GM21619 (cell line): ENCODE measurements around the gene SDF4.

Source experiments
- ATAC-seq: cut with Tn5 transposase; IDR thresholded peaks from one replicate; pipeline ENCODE4 v1.9.1; 2021; ENCODE audit not compliant: unreplicated experiment

SDF4 gene

DNA sequence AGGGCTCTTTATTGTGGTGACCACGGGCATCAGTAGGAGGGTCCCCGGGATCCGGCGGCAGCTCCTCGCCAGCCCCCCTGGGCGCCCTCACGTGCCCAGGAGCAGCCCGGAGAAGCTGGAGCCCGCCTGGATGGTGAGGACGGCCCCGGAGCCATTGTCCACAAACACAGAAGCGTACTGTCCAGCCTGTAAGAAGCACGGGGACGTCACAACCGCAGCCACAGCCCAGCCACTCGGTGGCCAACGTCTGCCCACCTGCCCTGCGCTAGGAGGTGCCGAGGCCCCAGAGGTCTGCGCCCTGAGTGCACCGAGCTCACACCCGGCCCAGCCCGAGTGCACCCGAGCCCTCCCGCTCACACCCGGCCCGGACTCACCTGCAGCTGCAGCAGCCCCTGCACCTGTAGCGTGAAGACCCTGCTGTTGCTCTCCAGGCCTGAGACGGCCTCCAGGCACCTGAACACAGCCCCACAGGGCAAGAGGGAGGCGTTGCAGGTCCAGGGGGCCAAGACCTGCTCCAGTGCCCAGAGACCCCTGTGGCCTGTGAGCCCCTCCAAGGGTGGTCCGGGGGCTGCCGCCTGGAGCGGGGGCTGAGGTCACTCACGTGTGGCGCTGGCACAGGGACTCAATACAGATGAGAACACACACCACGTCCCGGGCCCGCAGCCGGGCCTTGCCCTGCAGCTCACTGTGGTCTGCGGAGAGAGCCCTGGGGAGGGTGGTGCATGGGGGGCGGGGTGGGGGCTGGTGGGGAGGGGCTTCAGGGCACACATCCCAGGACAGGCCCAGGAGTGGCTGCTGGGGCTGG lies 10.9 kb upstream of the SDF4 start:
- ATAC-seq, result no peak

GRCh38 chr1:1241588-1242219 lies 9.9 kb upstream of the SDF4 start:
- no peak for ATAC-seq

- ATAC-seq, result no peak
Measured at GRCh38 chr1:1240822-1241587, 9.2 kb upstream of the SDF4 start.

DNA sequence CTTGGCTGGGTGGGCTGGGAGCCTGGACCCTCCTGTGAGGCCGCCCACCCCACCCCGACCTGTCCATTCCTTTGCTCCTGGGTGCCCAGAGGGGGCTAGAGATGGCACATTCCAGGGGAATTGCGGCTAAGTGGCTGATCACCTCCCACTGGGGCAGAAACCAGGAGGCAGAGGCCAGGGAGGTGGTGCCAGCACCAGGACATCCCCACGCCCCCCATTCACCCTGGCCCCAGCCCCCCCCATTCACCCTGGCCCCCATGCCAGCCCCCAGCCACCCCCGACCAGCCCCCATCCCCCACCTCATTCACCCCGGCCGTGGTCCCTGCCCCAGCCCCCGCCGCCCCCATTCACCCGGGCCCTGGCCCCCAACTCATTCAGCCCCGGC lies 8.5 kb upstream of the SDF4 start:
- no peak for ATAC-seq

DNA sequence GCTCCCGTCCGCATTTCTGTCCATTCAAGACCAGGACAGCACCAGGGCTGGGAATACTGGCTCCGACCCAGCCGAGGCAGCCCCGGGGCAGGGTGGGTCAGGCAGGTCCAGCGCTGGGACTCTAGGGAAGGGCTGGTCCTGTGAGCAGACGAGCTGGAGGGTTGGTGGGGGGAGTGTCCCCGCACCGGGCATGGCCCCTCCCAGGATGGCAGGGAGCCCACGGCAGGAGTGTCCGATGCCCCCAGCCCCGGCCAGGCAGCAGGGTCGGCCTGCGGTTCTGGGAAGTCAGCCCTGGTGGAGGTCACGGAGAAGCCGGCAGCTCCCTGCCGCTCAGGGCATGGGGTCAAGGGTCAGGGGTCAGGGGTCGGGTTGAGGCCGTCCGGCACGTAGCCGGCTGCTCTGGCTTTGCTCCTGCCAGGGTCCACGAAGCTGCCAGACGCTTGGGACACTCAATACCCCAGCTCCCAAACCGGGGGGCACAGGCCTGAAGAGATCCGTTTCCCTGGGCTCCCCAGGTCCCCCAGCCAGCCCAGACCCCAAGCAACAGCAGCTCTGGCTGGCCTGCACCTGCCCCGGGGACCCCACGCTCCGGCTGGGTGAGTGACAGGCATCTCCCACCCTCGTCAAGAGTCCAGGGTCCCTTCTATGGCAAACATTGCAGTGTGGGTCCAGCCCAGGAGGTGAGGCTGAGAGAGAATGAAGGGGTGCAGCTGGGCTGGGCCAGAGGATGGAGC lies 8.0 kb upstream of the SDF4 start:
- no peak for ATAC-seq

DNA sequence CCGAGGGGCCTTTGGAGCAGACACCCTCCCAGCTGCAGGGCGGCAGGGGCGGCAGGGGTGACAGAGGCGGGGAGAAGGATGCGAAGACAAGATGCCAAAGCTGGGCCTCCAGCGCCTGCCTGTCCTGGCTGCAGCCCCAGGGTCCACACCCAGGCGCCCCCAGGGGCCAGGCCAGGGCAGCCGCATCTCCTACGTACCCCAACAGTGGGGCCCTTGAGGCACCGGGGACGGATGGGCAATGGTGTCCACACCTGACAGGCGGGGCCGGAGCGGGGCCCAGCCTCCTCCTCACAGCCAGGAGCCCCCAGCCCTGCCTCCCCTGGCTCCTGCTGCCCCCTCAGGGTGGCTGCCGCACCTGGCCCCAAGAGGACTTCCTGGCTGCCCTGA lies 7.4 kb upstream of the SDF4 start:
- ATAC-seq, result no peak

GRCh38 chr1:1238702-1239178 lies 6.9 kb upstream of the SDF4 start:
- no peak for ATAC-seq

GRCh38 chr1:1237874-1238701 lies 6.3 kb upstream of the SDF4 start:
- ATAC-seq, result no peak

DNA sequence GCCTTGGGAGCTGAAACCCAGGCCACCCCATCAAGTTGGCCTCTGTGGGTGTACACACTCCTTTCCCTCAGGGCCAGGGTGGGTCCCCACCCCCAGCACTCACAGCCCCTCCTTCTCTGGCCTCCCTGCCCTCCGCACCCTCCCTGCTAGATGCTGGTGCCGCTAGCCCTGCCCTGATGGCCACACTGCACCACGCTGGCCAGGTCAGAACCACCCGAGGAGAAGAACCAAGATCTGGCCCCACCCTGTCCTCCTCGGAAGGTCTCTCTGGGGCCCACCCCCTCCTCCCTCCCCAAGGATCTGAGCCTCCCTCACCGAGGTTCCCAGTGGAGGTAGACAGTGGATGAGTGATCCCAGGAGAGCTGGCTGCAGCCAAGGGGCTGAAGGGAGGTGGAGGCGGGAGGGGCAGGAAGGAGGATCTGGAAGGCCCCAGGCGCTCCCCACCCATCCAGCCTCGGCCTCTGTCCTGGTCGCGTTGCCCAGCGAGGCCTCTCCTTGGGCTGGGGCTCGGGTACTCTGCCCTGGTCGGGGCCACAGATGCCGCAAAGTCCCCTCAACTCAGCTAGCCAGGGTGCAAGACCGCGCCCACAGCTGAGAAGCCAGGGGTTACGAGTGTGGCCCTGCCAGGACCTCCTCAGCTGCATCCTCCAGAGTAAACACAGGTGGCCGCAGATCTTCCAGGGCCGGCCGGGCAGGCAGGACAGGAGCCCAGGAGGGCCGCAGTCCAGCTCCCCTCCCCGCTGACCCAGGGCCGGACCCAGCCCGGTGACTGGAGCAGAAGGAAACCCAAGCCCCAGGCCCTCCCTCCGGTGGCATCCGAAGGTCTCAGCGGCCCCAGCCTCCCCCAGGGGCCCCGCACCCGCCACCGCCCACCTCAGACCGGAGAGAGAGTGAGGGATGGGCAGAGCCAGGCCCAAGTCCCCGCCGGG lies 5.4 kb upstream of the SDF4 start:
- no peak for ATAC-seq

GRCh38 chr1:1236176-1236763 lies 4.5 kb upstream of the SDF4 start:
- no peak for ATAC-seq

DNA sequence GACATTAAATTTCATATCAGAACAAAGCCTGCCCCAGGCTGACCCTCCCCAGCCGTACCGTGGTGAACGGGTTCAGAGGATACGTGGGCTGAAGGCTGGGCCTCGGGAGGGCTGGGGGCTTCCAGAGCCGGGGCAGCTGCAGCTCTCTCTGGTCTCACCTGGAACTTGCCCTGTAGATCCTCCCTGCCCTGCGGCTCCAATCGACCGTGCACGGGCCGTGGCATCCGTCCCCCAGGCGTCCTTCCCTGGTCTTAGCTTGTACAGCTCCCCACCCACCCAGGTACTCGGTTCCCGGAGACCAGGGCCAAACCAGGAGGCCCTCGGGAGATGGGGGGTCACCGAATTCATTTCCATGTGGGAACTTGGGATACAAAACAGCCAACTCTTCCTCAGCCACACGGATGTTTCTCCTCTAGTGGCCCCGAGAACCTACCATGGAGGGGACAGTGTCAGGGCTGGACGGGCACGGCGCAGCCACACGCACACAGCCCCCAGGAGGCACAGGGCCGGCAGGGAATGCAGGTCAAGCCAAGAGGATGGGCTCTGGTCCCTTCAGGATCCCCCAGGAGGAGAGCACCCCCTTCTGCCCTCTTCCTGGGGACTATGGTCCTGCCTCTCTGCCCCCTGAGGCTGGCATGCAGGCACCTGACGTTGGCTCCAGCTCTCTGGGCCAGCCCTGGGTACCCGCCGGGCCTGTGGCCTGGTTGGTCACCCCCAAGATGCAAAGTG lies 3.4 kb upstream of the SDF4 start:
- ATAC-seq, result no peak

- ATAC-seq, result no peak
Measured at GRCh38 chr1:1234180-1234808, 2.5 kb upstream of the SDF4 start.

GRCh38 chr1:1233567-1233892 lies 1.7 kb upstream of the SDF4 start:
- ATAC-seq, result no peak

- no peak for ATAC-seq
Measured at GRCh38 chr1:1232796-1233566, 1.2 kb upstream of the SDF4 start.

DNA sequence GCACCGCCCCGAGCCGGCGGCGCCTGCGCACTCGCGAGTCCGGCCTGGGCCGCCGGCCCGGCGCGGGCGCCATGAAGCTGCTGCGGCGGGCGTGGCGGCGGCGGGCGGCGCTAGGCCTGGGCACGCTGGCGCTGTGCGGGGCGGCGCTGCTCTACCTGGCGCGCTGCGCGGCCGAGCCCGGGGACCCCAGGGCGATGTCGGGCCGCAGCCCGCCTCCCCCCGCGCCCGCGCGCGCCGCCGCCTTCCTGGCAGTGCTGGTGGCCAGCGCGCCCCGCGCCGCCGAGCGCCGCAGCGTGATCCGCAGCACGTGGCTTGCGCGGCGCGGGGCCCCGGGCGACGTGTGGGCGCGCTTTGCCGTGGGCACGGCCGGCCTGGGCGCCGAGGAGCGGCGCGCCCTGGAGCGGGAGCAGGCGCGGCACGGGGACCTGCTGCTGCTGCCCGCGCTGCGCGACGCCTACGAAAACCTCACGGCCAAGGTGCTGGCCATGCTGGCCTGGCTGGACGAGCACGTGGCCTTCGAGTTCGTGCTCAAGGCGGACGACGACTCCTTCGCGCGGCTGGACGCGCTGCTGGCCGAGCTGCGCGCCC lies 501 bp upstream of the SDF4 start, which contains the start of gene B3GALT6:
B3GALT6 (plus strand) TSS at position 30 of the 588 bp plus-strand sequence; CDS start at position 72, 42 bp downstream.
- no peak for ATAC-seq

- ATAC-seq, result no peak
Measured at GRCh38 chr1:1230656-1231399, 973 bp downstream of the SDF4 start.
